Caco-2 (cell line): ENCODE data around the gene RLF. TPM values are rescaled to one million over a fixed set of nuclear protein-coding genes. Genes with fewer than 3 reads are reported as not detected.
"Not testable (repeated sequence)": the region's sequence is repeated elsewhere in the genome, so short reads cannot be mapped to it uniquely, and the experiment has no call there.

Source experiments
- BruUV-seq: library from RNA; stranded (reverse); fragments of 400-500 nt; replicated peaks from 2 replicates; lab custom pipeline; 2021; lab: Mats Ljungman, UMichigan
- CTCF ChIA-PET: fragments of 300-600 bp; sonication (Branson Sonifier 250); formaldehyde crosslinking; loops from one replicate; lab custom pipeline; 2022; ENCODE audit warnings: antibody characterized with exemption; lab: Charles Lee
- POLR2A ChIA-PET: fragments of 300-600 bp; sonication (Branson Sonifier 250); formaldehyde crosslinking; loops from one replicate; lab custom pipeline; 2022; ENCODE audit warnings: antibody characterized with exemption; lab: Charles Lee
- DNase-seq, 2 experiments: peaks; one replicate each; pipeline versions ENCODE4 v3.0.0 to v3.0.0-alpha.2; 2020 to 2022
- H3K27me3 ChIP-seq: replicated peaks from 2 replicates; pipeline ENCODE4 v1.6.0; 2011; ENCODE audit warnings: low read length; ENCODE audit not compliant: control insufficient read depth, insufficient read depth
- H3K36me3 ChIP-seq: 2 replicates; pipeline ENCODE4 v1.5.1; 2011; ENCODE audit warnings: low read length; ENCODE audit not compliant: control insufficient read depth, insufficient read depth
- H3K4me1 ChIP-seq: fragments of 250-450 bp; sonication (Bioruptor Pico); 2 replicates; pipeline ENCODE4 v1.5.1; 2020; ENCODE audit warnings: mild to moderate bottlenecking
- H3K4me3 ChIP-seq: 2 replicates; pipeline ENCODE4 v1.5.1; 2011; ENCODE audit warnings: low read depth, mild to moderate bottlenecking, control low read depth, low read length
- H3K9me3 ChIP-seq: fragments of 250-450 bp; sonication (Bioruptor Pico); 2 replicates; pipeline ENCODE4 v1.5.1; 2020; ENCODE audit warnings: mild to moderate bottlenecking, moderate library complexity
- H3K27ac Mint-ChIP-seq: one replicate; pipeline ENCODE4 v1.8.0; 2022; ENCODE audit warnings: mixed read lengths; ENCODE audit not compliant: unreplicated experiment
- H3K27me3 Mint-ChIP-seq: one replicate; pipeline ENCODE4 v1.8.0; 2022; ENCODE audit warnings: mixed read lengths; ENCODE audit not compliant: insufficient read depth, unreplicated experiment
- H3K36me3 Mint-ChIP-seq: one replicate; pipeline ENCODE4 v1.8.0; 2022; ENCODE audit warnings: mild to moderate bottlenecking, mixed read lengths; ENCODE audit not compliant: insufficient read depth, unreplicated experiment
- H3K4me1 Mint-ChIP-seq: one replicate; pipeline ENCODE4 v1.8.0; 2022; ENCODE audit warnings: low read depth, mixed read lengths; ENCODE audit not compliant: unreplicated experiment
- H3K4me3 Mint-ChIP-seq: one replicate; pipeline ENCODE4 v1.8.0; 2022; ENCODE audit warnings: mild to moderate bottlenecking, moderate library complexity, mixed read lengths; ENCODE audit not compliant: unreplicated experiment
- H3K9me3 Mint-ChIP-seq: one replicate; pipeline ENCODE4 v1.8.0; 2022; ENCODE audit warnings: mixed read lengths; ENCODE audit not compliant: unreplicated experiment
- CTCF ChIP-seq, 2 experiments: fragments of 200-600 bp in 1 of 2; IDR thresholded peaks; 1 replicate in 1 of 2; 2 replicates in 1 of 2; pipeline versions ENCODE4 v1.5.1 to v1.8.0; 2011 to 2022; ENCODE audit warnings: antibody characterized with exemption in 1 of 2, control low read depth in 1 of 2, inconsistent platforms in 1 of 2, low read depth in 1 of 2, low read length in 1 of 2, mild to moderate bottlenecking in 1 of 2, moderate library complexity in 1 of 2; ENCODE audit not compliant: insufficient read depth in 1 of 2, severe bottlenecking in 1 of 2, unreplicated experiment in 1 of 2
- intact Hi-C: fragments of 100-400 bp; cut with micrococcal nuclease; formaldehyde crosslinking; loops from one replicate; pipeline ENCODE4 v1.10.0; 2022; ENCODE audit not compliant: unreplicated experiment
- total RNA-seq: library from RNA; stranded (reverse); gene quantifications from 2 replicates; pipeline ENCODE4 v1.2.3, GENCODE V29; 2022

The RLF gene
- total RNA-seq, 1 experiment from 2014 or later, result 11.6 TPM

- peaks cover 40% of the 10 kb centered on the region for H3K36me3 Mint-ChIP-seq
- no peaks in the 10 kb centered on the region for H3K9me3 ChIP-seq
- H3K27ac Mint-ChIP-seq, result no peak overlapping the region
- H3K4me3 ChIP-seq, result no peak overlapping the region
- H3K27me3 ChIP-seq, result no peaks in the 10 kb centered on the region
- no peaks in the 10 kb centered on the region for H3K27me3 Mint-ChIP-seq
- H3K9me3 Mint-ChIP-seq, result no peaks in the 10 kb centered on the region
- DNase-seq, result no peak
- TF ChIP-seq CTCF (IDR thresholded peaks at IDR 0.05; ENCODE audit: insufficient read depth in 1 of 2, low read depth in 1 of 2, low read length in 1 of 2, severe bottlenecking in 1 of 2, unreplicated experiment in 1 of 2), result no peak
- no peaks in the 10 kb centered on the region for H3K4me1 Mint-ChIP-seq
- H3K36me3 ChIP-seq, result no peaks in the 10 kb centered on the region
- BruUV-seq, result no TSS peak
- no peaks in the 10 kb centered on the region for H3K4me1 ChIP-seq
- intact Hi-C loops, result no loop called here
- ChIA-PET POLR2A (no interaction called here), CTCF (no interaction called here)
- H3K4me3 Mint-ChIP-seq, result no peak overlapping the region
Measured at GRCh38 chr1:40210511-40211204, 49.5 kb downstream of the RLF start.

GRCh38 chr1:40218333-40218732 is 57.1 kb downstream of the RLF start:
- POLR2A ChIA-PET, result no interaction called here
- Mint-ChIP-seq H3K4me3 (no peak overlapping the region), H3K27me3 (no peaks in the 10 kb centered on the region), H3K4me1 (no peaks in the 10 kb centered on the region), H3K9me3 (no peaks in the 10 kb centered on the region), H3K27ac (peak overlapping the region; percentile 37), H3K36me3 (peaks cover 31% of the 10 kb centered on the region)
- intact Hi-C loops, result no loop called here
- Histone ChIP-seq H3K9me3 (no peaks in the 10 kb centered on the region), H3K4me3 (no peak overlapping the region), H3K36me3 (no peaks in the 10 kb centered on the region), H3K4me1 (no peaks in the 10 kb centered on the region), H3K27me3 (no peaks in the 10 kb centered on the region)
- no TSS peak for BruUV-seq
- TF ChIP-seq CTCF (IDR thresholded peaks at IDR 0.05; ENCODE audit: insufficient read depth in 1 of 2, low read depth in 1 of 2, low read length in 1 of 2, severe bottlenecking in 1 of 2, unreplicated experiment in 1 of 2), result no peak
- CTCF ChIA-PET, result no interaction called here
- DNase-seq, result no peak

GRCh38 chr1:40221471-40221905 is 60.3 kb downstream of the RLF start:
- H3K27me3 ChIP-seq, H3K9me3 Mint-ChIP-seq, H3K4me3 Mint-ChIP-seq, DNase-seq, H3K36me3 ChIP-seq, POLR2A ChIA-PET, H3K27me3 Mint-ChIP-seq, H3K9me3 ChIP-seq, H3K4me3 ChIP-seq, H3K4me1 ChIP-seq, H3K27ac Mint-ChIP-seq, H3K4me1 Mint-ChIP-seq, intact Hi-C loops, BruUV-seq: not testable (repeated sequence)
- CTCF ChIA-PET, result interaction anchor here (0.7 kb wide), 1 partner anchor 70 kb away, joined by 3 read pairs; no protein-coding TSS in a partner anchor
- H3K36me3 Mint-ChIP-seq, result peaks cover 13% of the 10 kb centered on the region
